HEK293 (cell line): ENCODE measurements around the gene ARHGEF2.
"Not testable (repeated sequence)": the region's sequence is repeated elsewhere in the genome, so short reads cannot be mapped to it uniquely, and the experiment has no call there.

Source experiments
- CTCF ChIA-PET: fragments of 350-600 bp; formaldehyde crosslinking; extraction: SDS; loops from one replicate; lab custom pipeline; 2021; ENCODE audit warnings: antibody characterized with exemption; lab: Yijun Ruan, JAX
- POLR2A ChIA-PET: fragments of 300-600 bp; formaldehyde crosslinking; extraction: SDS; loops from one replicate; lab custom pipeline; 2020; ENCODE audit warnings: antibody characterized with exemption, inconsistent platforms; lab: Yijun Ruan, JAX
- H3K27ac ChIP-seq: fragments of 200-500 bp; sonication (Bioruptor generic); 2 replicates; pipeline ENCODE4 v1.5.1; 2014; ENCODE audit warnings: low read depth, low read length, control low read depth, inconsistent platforms; ENCODE audit errors: extremely low read depth
- H3K36me3 ChIP-seq, 2 experiments: fragments of 200-500 bp in 1 of 2; sonication (Bioruptor generic) in 1 of 2; 1 replicate in 1 of 2; 2 replicates in 1 of 2; pipeline ENCODE4 v1.5.1; 2014 to 2017; ENCODE audit warnings: inconsistent platforms in 2 of 2, low read length in 2 of 2; ENCODE audit not compliant: control insufficient read depth in 2 of 2, insufficient read depth in 1 of 2
- H3K4me1 ChIP-seq: fragments of 200-500 bp; sonication (Bioruptor generic); 2 replicates; pipeline ENCODE4 v1.5.1; 2014; ENCODE audit warnings: mild to moderate bottlenecking, low read length, inconsistent platforms; ENCODE audit not compliant: control insufficient read depth, insufficient read depth
- H3K4me3 ChIP-seq: 2 replicates; pipeline ENCODE4 v1.5.1; 2011; ENCODE audit warnings: low read depth, mild to moderate bottlenecking, control low read depth, low read length, moderate library complexity
- H3K9me3 ChIP-seq: fragments of 200-500 bp; sonication (Bioruptor generic); 2 replicates; pipeline ENCODE4 v1.5.1; 2014; ENCODE audit warnings: low read depth, low read length, inconsistent platforms; ENCODE audit not compliant: control insufficient read depth, insufficient read depth
- ELK4 ChIP-seq: IDR thresholded peaks from 2 replicates; pipeline ENCODE4 v1.6.1; 2011; ENCODE audit warnings: mild to moderate bottlenecking, low read depth, low read length, borderline replicate concordance
- KLF1 ChIP-seq: fragments of 450-650 bp; formaldehyde crosslinking; IDR thresholded peaks from 2 replicates; pipeline ENCODE4 v1.5.1; 2016; ENCODE audit warnings: missing biosample characterization, missing genetic modification characterization
- ZFP41 ChIP-seq: fragments of 450-650 bp; formaldehyde crosslinking; IDR thresholded peaks from 2 replicates; pipeline ENCODE4 v1.5.1; 2016; ENCODE audit warnings: missing biosample characterization, missing genetic modification characterization, borderline replicate concordance
- ZIC2 ChIP-seq: fragments of 450-650 bp; formaldehyde crosslinking; IDR thresholded peaks from 2 replicates; pipeline ENCODE4 v1.5.1; 2016; ENCODE audit warnings: missing biosample characterization, missing genetic modification characterization
- ZNF132 ChIP-seq: fragments of 450-650 bp; formaldehyde crosslinking; IDR thresholded peaks from 2 replicates; pipeline ENCODE4 v1.5.1; 2017; ENCODE audit warnings: missing biosample characterization, missing genetic modification characterization, borderline replicate concordance
- ZNF211 ChIP-seq: fragments of 450-650 bp; formaldehyde crosslinking; IDR thresholded peaks from 2 replicates; pipeline ENCODE4 v1.5.1; 2016; ENCODE audit warnings: low read depth, missing biosample characterization, missing genetic modification characterization
- ZNF362 ChIP-seq: fragments of 450-650 bp; formaldehyde crosslinking; IDR thresholded peaks from 2 replicates; pipeline ENCODE4 v1.5.1; 2016; ENCODE audit warnings: missing biosample characterization, missing genetic modification characterization
- ZNF394 ChIP-seq: fragments of 450-650 bp; formaldehyde crosslinking; IDR thresholded peaks from 2 replicates; pipeline ENCODE4 v1.5.1; 2016; ENCODE audit warnings: missing biosample characterization, missing genetic modification characterization, mild to moderate bottlenecking, moderate library complexity, borderline replicate concordance
- ZNF571 ChIP-seq: fragments of 450-650 bp; formaldehyde crosslinking; IDR thresholded peaks from 2 replicates; pipeline ENCODE4 v1.5.0; 2017; ENCODE audit warnings: missing biosample characterization, missing genetic modification characterization
- ZNF623 ChIP-seq: fragments of 450-650 bp; formaldehyde crosslinking; IDR thresholded peaks from 2 replicates; pipeline ENCODE4 v1.5.1; 2016; ENCODE audit warnings: missing biosample characterization, missing genetic modification characterization
- ZNF660 ChIP-seq: fragments of 450-650 bp; IDR thresholded peaks from 2 replicates; pipeline ENCODE4 v1.5.1; 2018; ENCODE audit warnings: missing biosample characterization, mild to moderate bottlenecking, missing genetic modification characterization
- ZNF677 ChIP-seq: fragments of 450-650 bp; IDR thresholded peaks from 2 replicates; pipeline ENCODE4 v1.5.0; 2018; ENCODE audit warnings: missing biosample characterization, mild to moderate bottlenecking, missing genetic modification characterization, moderate library complexity
- ZNF707 ChIP-seq: fragments of 450-650 bp; formaldehyde crosslinking; IDR thresholded peaks from 2 replicates; pipeline ENCODE4 v1.5.1; 2016; ENCODE audit warnings: missing biosample characterization, missing genetic modification characterization
- TF ChIP-seq, protein P1 (sequence below): fragments of 450-650 bp; formaldehyde crosslinking; IDR thresholded peaks from 2 replicates; pipeline ENCODE4 v1.5.1; 2017; ENCODE audit warnings: missing biosample characterization, missing genetic modification characterization
- TF ChIP-seq, protein P2 (sequence below): fragments of 450-650 bp; formaldehyde crosslinking; IDR thresholded peaks from 2 replicates; pipeline ENCODE4 v1.5.1; 2017; ENCODE audit warnings: missing biosample characterization, mild to moderate bottlenecking, missing genetic modification characterization, moderate library complexity

ARHGEF2 gene

GRCh38 chr1:155931332-155932038 is 46.9 kb downstream of the ARHGEF2 start (continued):
- TF ChIP-seq ELK4 (no peak), ZFP41 (tag by site-specific recombination) (no peak), ZIC2 (no peak), ZNF211 (tag by site-specific recombination) (no peak), KLF1 (tag by site-specific recombination) (peak; percentile 64), ZNF571 (tag by site-specific recombination) (no peak), ZNF362 (tag by site-specific recombination) (peak; percentile 8; the same call in 1 of the 2 replicates), ZNF623 (no peak), ZNF707 (tag by site-specific recombination) (no peak), ZNF660 (tag by site-specific recombination) (peak; percentile 41; the same call in 1 of the 2 replicates)
- TF ChIP-seq, protein P1, sequence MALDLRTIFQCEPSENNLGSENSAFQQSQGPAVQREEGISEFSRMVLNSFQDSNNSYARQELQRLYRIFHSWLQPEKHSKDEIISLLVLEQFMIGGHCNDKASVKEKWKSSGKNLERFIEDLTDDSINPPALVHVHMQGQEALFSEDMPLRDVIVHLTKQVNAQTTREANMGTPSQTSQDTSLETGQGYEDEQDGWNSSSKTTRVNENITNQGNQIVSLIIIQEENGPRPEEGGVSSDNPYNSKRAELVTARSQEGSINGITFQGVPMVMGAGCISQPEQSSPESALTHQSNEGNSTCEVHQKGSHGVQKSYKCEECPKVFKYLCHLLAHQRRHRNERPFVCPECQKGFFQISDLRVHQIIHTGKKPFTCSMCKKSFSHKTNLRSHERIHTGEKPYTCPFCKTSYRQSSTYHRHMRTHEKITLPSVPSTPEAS, result no peak
- TF ChIP-seq, protein P2, sequence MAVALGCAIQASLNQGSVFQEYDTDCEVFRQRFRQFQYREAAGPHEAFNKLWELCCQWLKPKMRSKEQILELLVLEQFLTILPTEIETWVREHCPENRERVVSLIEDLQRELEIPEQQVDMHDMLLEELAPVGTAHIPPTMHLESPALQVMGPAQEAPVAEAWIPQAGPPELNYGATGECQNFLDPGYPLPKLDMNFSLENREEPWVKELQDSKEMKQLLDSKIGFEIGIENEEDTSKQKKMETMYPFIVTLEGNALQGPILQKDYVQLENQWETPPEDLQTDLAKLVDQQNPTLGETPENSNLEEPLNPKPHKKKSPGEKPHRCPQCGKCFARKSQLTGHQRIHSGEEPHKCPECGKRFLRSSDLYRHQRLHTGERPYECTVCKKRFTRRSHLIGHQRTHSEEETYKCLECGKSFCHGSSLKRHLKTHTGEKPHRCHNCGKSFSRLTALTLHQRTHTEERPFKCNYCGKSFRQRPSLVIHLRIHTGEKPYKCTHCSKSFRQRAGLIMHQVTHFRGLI (tag by site-specific recombination), result no peak
- TF ChIP-seq, all 188 proteins: peak for 5

- not testable (repeated sequence) for H3K9me3 ChIP-seq, H3K4me1 ChIP-seq, H3K4me3 ChIP-seq
- 0 out of 2 replicates have a peak overlapping the region, but pooled peaks have one; percentile 11 for H3K27ac ChIP-seq
- peaks cover 64 to 81% of the 10 kb centered on the region in 2 experiments for H3K36me3 ChIP-seq
- POLR2A ChIA-PET, result interaction anchor here (0.7 to 3.0 kb wide), 3 partner anchors 15 to 18 kb away, joined by 3 to 9 read pairs (median 7); no protein-coding TSS in a partner anchor
- TF ChIP-seq ZNF394 (tag by site-specific recombination), result peak; percentile 72; the same call in 1 of the 2 replicates
- 0 out of 2 replicates have a peak, but pooled peaks have one; percentile 18 for TF ChIP-seq ZNF660 (tag by site-specific recombination)
- CTCF ChIA-PET, result interaction anchor here (0.6 to 1.9 kb wide), 6 partner anchors 9 to 200 kb away, joined by 3 to 8 read pairs (median 5); no protein-coding TSS in a partner anchor
Measured at GRCh38 chr1:155930725-155931124, 47.6 kb downstream of the ARHGEF2 start.

DNA sequence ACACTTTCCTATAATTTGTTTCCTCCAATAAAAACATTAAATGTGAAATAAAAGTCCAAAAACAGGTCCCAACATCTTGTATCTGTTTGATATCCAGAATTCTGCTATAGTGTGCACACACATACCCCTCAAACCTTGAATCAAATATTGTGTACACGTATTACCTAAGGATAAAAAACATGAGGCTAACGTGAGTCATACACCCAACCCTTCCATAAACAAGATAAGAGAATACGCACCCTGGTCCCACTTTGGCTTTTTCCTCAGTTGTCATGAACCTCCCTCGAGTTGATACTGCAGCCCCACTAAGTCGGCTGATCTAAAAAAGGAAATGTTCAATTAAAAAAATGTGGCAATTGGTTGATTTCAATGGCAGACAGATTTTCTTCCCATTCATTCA is 49.3 kb downstream of the ARHGEF2 start:
- Histone ChIP-seq H3K36me3 (peaks cover 81 to 98% of the 10 kb centered on the region in 2 experiments), H3K27ac (peak overlapping the region; percentile 35), H3K4me1 (no peaks in the 10 kb centered on the region; the same call in none of the 2 replicates), H3K9me3 (no peaks in the 10 kb centered on the region), H3K4me3 (no peak overlapping the region)
- no peak for TF ChIP-seq ZNF132 (tag by site-specific recombination)
- no peak for TF ChIP-seq ZNF677 (tag by site-specific recombination)
- CTCF ChIA-PET, result no interaction called here
- POLR2A ChIA-PET, result interaction anchor here (0.9 kb wide), 1 partner anchor 13 kb away, joined by 4 read pairs; no protein-coding TSS in a partner anchor
